Measurements from ENCODE around the gene AATK. TPM values are rescaled to one million over a fixed set of nuclear protein-coding genes. Genes with fewer than 3 reads are reported as not detected.

AATK gene
- total and polyA plus RNA-seq, 2 experiments from 2014 or later, result 5.7 to 6.3 TPM

GRCh38 chr17:81086789-81087551 is 79.1 kb downstream of the AATK start:
- Histone ChIP-seq H3K27ac (no peak overlapping the region), H3K4me2 (no peak overlapping the region), H3K27me3 (no peaks in the 10 kb centered on the region), H2AFZ (no peak overlapping the region), H3K9me3 (ENCODE audit: low read depth) (no peaks in the 10 kb centered on the region), H3K9me2 (replicated peaks; ENCODE audit: insufficient read depth) (no peaks in the 10 kb centered on the region), H3K79me2 (no peaks in the 10 kb centered on the region), H3K4me1 (ENCODE audit: insufficient read depth) (peaks cover 6% of the 10 kb centered on the region), H3K4me3 (no peak overlapping the region), H4K20me1 (ENCODE audit: insufficient read depth, poor library complexity, severe bottlenecking) (no peaks in the 10 kb centered on the region), H3K36me3 (replicated peaks; ENCODE audit: insufficient read depth, low read depth) (no peaks in the 10 kb centered on the region)
- 97% methylated on average over 26 of the region's 32 CpGs for WGBS (ENCODE audit: low lambda C conversion rate, missing lambda C conversion rate)
- TF ChIP-seq, protein P1, sequence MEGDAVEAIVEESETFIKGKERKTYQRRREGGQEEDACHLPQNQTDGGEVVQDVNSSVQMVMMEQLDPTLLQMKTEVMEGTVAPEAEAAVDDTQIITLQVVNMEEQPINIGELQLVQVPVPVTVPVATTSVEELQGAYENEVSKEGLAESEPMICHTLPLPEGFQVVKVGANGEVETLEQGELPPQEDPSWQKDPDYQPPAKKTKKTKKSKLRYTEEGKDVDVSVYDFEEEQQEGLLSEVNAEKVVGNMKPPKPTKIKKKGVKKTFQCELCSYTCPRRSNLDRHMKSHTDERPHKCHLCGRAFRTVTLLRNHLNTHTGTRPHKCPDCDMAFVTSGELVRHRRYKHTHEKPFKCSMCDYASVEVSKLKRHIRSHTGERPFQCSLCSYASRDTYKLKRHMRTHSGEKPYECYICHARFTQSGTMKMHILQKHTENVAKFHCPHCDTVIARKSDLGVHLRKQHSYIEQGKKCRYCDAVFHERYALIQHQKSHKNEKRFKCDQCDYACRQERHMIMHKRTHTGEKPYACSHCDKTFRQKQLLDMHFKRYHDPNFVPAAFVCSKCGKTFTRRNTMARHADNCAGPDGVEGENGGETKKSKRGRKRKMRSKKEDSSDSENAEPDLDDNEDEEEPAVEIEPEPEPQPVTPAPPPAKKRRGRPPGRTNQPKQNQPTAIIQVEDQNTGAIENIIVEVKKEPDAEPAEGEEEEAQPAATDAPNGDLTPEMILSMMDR (IDR thresholded peaks at IDR 0.05; ENCODE audit: poor library complexity), result no peak
- TF ChIP-seq EZH2phosphoT487 (IDR thresholded peaks at IDR 0.05; ENCODE audit: low read depth, severe bottlenecking, unreplicated experiment), result no peak
- no peak for TF ChIP-seq EZH2 (IDR thresholded peaks at IDR 0.05; ENCODE audit: borderline replicate concordance)
- DNase-seq (ENCODE audit: low spot score), result no peak

GRCh38 chr17:81085420-81085911 is 80.6 kb downstream of the AATK start:
- Histone ChIP-seq H2AFZ (no peak overlapping the region), H3K9me3 (ENCODE audit: low read depth) (no peaks in the 10 kb centered on the region), H3K4me2 (no peak overlapping the region), H3K79me2 (no peaks in the 10 kb centered on the region), H3K9me2 (replicated peaks; ENCODE audit: insufficient read depth) (no peaks in the 10 kb centered on the region), H3K27me3 (no peaks in the 10 kb centered on the region), H3K4me3 (no peak overlapping the region), H3K4me1 (ENCODE audit: insufficient read depth) (peaks cover 6% of the 10 kb centered on the region), H3K27ac (no peak overlapping the region), H3K36me3 (replicated peaks; ENCODE audit: insufficient read depth, low read depth) (no peaks in the 10 kb centered on the region), H4K20me1 (ENCODE audit: insufficient read depth, poor library complexity, severe bottlenecking) (no peaks in the 10 kb centered on the region)
- no peak for TF ChIP-seq EZH2phosphoT487 (IDR thresholded peaks at IDR 0.05; ENCODE audit: low read depth, severe bottlenecking, unreplicated experiment)
- TF ChIP-seq, protein P1 (IDR thresholded peaks at IDR 0.05; ENCODE audit: poor library complexity), result no peak
- no peak for TF ChIP-seq EZH2 (IDR thresholded peaks at IDR 0.05; ENCODE audit: borderline replicate concordance)
- WGBS (ENCODE audit: low lambda C conversion rate, missing lambda C conversion rate), result 92% methylated on average over 20 of the region's 20 CpGs
- DNase-seq (ENCODE audit: low spot score), result no peak

DNA sequence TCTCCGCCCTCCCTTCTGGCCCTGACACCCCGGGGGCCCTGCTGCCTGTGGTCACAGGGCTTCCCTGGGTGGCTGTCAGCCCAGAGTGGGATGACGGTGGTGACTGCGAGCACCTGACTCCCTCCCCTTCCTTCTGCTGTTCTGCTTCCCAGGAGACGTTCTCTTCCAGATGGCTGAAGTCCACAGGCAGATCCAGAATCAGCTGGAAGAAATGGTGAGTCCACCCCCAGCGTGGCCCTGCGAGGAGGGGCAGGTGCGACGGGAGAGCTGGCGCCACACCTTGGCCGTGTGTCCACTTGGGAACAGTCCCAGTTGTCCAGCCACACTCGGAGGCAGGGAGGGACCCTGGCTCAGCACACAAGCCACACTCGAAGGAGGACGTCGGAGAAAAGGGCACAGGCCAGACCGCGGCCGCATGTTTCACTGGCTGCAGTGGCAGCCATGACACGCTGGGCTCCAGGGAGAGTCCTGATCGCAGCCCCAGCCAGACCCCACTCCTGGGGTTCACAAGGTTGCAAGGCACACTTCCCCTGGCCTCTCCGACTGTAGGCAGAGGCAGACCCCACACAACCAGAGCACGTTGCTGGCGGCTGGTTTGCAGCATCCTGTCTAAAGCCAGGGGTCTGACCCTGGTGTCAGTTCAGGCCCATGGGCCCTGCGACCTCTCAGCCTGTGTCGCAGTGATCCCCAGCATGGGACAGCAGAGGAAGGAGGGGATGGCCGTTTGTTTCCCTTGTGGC is 81.2 kb downstream of the AATK start:
- H3K4me2 ChIP-seq, result no peak overlapping the region
- DNase-seq (ENCODE audit: low spot score), result no peak
- H4K20me1 ChIP-seq (ENCODE audit: insufficient read depth, poor library complexity, severe bottlenecking), result no peaks in the 10 kb centered on the region
- H3K27me3 ChIP-seq, result no peaks in the 10 kb centered on the region
- WGBS (ENCODE audit: low lambda C conversion rate, missing lambda C conversion rate), result 95% methylated on average over 26 of the region's 26 CpGs
- H3K9me2 ChIP-seq (replicated peaks; ENCODE audit: insufficient read depth), result no peaks in the 10 kb centered on the region
- H3K27ac ChIP-seq, result no peak overlapping the region
- TF ChIP-seq, protein P1 (IDR thresholded peaks at IDR 0.05; ENCODE audit: poor library complexity), result no peak
- TF ChIP-seq EZH2 (IDR thresholded peaks at IDR 0.05; ENCODE audit: borderline replicate concordance) (no peak), EZH2phosphoT487 (IDR thresholded peaks at IDR 0.05; ENCODE audit: low read depth, severe bottlenecking, unreplicated experiment) (no peak)
- H2AFZ ChIP-seq, result no peak overlapping the region
- no peak overlapping the region for H3K4me3 ChIP-seq
- peaks cover 6% of the 10 kb centered on the region for H3K4me1 ChIP-seq (ENCODE audit: insufficient read depth)
- no peaks in the 10 kb centered on the region for H3K36me3 ChIP-seq (replicated peaks; ENCODE audit: insufficient read depth, low read depth)
- no peaks in the 10 kb centered on the region for H3K9me3 ChIP-seq (ENCODE audit: low read depth)
- no peaks in the 10 kb centered on the region for H3K79me2 ChIP-seq

Data from hepatocyte (in vitro differentiated cells).